Vagina (tissue), 2 donors: ENCODE data around the gene DTX4.

Experiments used
- CTCF ChIP-seq, 3 experiments: fragments of 450-650 bp in 2 of 3; fragments of 200-600 bp in 1 of 3; sonication (generic) in 1 of 3; IDR thresholded peaks; one replicate each; pipeline ENCODE4 v1.5.1; 2017 to 2019; ENCODE audit warnings: antibody characterized with exemption in 3 of 3, mild to moderate bottlenecking in 2 of 3, moderate library complexity in 2 of 3
- POLR2A ChIP-seq, 2 donors: fragments of 450-650 bp; IDR thresholded peaks; one replicate each; pipeline ENCODE4 v1.6.1; 2017; ENCODE audit warnings: antibody characterized with exemption in 2 of 2, mild to moderate bottlenecking in 2 of 2, moderate library complexity in 2 of 2
- POLR2AphosphoS5 ChIP-seq, 2 donors: sonication (generic); formaldehyde crosslinking; IDR thresholded peaks; one replicate each; pipeline ENCODE4 v1.9.0; 2017; ENCODE audit warnings: antibody characterized with exemption in 2 of 2, mild to moderate bottlenecking in 2 of 2, low read depth in 1 of 2; ENCODE audit not compliant: insufficient read depth in 1 of 2

- TF ChIP-seq POLR2A (IDR thresholded peaks at IDR 0.05) = no peak
- TF ChIP-seq CTCF (IDR thresholded peaks at IDR 0.05) = no peak
- TF ChIP-seq POLR2AphosphoS5 (IDR thresholded peaks at IDR 0.05; ENCODE audit: insufficient read depth in 1 of 2, low read depth in 1 of 2) = no peak
Observed at GRCh38 chr11:59179121-59179520, 7.2 kb downstream of the DTX4 start.
